GM19025 (cell line): ENCODE measurements around the gene TNRC18.
"Not testable (repeated sequence)": the region's sequence is repeated elsewhere in the genome, so short reads cannot be mapped to it uniquely, and the experiment has no call there.

Experiments
- ATAC-seq: cut with Tn5 transposase; IDR thresholded peaks from one replicate; pipeline ENCODE4 v1.9.1; 2021; ENCODE audit warnings: mild to moderate bottlenecking, low read depth, moderate library complexity; ENCODE audit not compliant: unreplicated experiment

TNRC18 gene, protein sequence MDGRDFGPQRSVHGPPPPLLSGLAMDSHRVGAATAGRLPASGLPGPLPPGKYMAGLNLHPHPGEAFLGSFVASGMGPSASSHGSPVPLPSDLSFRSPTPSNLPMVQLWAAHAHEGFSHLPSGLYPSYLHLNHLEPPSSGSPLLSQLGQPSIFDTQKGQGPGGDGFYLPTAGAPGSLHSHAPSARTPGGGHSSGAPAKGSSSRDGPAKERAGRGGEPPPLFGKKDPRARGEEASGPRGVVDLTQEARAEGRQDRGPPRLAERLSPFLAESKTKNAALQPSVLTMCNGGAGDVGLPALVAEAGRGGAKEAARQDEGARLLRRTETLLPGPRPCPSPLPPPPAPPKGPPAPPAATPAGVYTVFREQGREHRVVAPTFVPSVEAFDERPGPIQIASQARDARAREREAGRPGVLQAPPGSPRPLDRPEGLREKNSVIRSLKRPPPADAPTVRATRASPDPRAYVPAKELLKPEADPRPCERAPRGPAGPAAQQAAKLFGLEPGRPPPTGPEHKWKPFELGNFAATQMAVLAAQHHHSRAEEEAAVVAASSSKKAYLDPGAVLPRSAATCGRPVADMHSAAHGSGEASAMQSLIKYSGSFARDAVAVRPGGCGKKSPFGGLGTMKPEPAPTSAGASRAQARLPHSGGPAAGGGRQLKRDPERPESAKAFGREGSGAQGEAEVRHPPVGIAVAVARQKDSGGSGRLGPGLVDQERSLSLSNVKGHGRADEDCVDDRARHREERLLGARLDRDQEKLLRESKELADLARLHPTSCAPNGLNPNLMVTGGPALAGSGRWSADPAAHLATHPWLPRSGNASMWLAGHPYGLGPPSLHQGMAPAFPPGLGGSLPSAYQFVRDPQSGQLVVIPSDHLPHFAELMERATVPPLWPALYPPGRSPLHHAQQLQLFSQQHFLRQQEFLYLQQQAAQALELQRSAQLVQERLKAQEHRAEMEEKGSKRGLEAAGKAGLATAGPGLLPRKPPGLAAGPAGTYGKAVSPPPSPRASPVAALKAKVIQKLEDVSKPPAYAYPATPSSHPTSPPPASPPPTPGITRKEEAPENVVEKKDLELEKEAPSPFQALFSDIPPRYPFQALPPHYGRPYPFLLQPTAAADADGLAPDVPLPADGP (N-terminal part only)

GRCh38 chr7:5423306-5423975, at the start of gene TNRC18:
TSS of gene TNRC18 (minus strand) at chr7:5423834. CDS start at chr7:5421246, 2,588 bp downstream.
- ATAC-seq: no peak

DNA sequence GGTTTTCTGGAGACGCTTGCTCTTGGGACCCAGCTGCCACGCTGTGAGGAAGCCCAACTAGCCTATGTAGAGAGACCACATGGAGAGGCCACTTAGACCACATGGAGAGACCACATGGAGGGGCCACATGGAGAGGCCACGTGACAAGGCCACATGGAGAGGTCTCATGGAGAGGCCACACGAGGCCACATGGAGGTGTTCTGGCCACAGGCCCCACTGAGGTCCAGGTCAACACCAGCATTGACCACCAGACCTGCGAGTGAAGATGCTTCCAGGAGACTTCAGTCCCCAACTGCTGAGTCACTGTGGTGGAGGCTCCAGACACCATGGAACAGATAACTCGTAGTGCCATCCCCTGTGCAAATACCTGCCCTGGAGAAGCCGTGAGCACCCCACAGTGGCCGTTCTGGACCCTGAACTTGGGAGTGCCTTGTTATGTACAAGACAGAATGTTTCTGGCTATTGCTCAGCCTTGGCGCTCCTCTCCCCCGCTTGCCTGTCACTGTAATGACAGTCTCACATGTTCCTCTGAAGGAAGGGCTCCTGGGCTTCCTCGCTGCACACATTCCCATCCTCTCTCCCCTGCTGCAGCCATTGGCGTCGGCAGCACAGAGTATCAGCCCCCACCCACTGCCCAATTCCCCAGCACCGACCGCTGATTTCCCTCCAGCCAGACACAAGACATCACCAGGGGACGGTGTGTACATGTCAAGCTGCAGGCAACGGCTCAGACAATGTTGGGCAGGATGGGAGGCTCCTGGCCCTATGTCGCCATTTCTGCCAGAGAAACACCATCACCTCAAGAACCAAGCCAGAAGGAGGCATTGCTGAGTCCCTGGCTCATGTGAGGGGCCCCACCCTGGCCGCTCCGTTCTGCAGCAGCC, 49.0 kb upstream of the TNRC18 start:
- ATAC-seq: no peak

DNA sequence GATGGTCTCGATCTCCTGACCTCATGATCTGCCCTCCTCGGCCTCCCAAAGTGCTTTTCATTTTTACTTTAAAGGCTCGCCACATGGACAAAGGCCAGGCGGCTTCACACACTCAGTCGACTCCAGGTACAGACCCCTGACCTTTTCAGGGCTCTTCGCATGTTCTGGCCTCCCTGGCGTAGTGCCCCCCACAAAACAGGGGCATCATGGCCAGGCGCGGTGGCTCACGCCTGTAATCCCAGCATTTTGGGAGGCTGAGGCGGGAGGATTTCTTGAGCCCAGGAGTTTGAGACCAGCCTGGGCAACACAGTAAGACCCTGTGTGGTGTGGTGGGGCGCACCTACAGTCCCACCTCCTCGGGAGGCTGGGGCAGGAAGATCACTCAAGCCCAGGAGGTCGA, 48.0 kb upstream of the TNRC18 start:
- ATAC-seq: not testable (repeated sequence)

DNA sequence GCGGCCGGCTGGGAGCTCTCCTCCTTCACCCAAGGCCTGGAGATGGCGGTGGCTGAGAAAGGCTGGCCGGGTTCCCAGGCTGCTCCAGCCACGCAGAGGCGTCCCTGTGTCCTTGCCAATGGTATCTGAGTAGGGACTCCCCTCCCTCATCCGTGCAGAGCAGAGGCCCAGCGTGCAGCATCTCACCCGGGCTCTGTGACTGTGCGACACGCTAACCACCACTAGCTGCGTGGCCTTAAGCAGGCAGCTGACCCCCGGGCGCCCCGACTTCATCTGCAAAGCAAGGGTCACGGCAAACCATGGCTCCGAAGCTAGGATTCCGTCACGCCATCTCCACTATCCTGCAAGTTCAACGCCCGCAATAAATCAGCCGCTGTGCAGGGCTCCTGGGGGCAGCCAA, 47.2 kb upstream of the TNRC18 start:
- no peak for ATAC-seq

DNA sequence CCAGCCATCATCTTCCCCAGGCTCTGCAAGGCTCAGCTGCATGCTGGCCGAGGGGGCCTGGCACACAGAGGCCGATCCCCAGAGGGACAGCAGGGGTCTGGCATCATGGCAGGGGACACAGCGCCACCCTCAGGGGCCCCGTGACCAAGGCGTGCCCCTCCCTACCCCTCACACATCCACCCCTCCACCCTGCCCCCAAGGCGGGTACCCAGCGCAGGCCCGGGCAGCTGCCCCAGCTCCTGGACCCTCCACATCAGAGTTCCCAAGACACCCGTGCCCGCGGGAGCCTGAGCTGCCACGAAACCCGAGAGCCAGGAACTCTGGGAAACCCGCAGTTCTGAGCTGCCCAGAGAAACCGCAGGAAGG, 46.5 kb upstream of the TNRC18 start:
- ATAC-seq: no peak

- ATAC-seq: no peak
Measured at GRCh38 chr7:5469375-5470166, 45.9 kb upstream of the TNRC18 start.

GRCh38 chr7:5467645-5468044, 44.0 kb upstream of the TNRC18 start:
- no peak for ATAC-seq

DNA sequence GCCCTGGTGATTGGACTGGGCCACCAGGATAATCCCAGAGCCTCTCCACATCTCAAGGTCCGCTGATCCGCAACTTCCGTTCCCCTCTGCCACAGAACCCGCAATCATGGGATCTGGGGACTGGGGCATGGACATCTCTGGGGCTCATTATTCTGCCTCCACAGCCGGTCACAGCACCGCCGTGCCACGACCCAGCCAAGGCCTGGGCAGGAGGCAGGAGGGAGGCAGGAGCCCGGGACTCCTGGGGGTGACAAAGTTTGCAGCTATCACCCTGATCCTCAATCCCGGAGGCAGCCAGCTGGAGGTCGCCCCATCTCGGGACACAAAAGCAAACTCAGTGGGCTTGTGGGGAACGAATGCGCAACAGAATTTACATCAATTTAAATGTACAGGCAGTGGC, 42.9 kb upstream of the TNRC18 start:
- ATAC-seq: no peak

DNA sequence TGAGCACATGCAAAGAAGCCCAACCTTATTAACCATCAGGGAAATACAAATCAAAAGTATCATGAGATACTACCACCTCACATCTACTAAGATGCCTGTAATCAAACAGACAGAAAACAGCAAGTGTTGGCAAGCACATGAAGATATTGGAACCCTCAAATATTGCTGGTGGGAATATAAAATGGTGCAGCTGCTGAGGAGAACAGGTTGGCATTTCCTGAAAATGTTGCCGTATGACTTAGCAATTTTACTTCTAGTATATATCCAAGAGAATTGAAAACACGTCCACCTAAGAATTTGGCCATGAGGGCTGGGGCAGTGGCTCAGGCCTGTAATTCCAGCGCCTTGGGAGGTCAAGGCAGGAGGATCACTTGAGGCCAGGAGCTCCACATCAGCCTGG, 39.4 kb upstream of the TNRC18 start:
- no peak for ATAC-seq

DNA sequence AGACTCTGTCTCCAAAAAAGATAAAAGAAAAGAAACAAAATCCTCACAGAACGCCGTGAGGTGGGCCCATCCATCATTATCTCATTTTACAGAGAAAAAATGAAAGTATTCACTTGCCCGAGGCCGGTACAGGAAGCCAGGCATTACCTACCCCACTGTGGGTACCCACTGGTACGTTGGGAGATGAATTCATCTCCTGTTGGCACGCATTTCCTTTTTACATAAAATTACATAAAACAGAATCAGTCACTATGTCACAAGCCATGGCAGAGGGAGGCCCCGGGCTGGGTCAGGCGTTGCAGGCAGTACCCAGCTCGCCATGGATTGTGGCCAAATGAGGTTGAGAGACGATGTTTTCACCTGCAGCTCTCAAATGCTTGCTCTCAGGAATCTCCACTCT, 38.6 kb upstream of the TNRC18 start:
- ATAC-seq: no peak

- ATAC-seq: no peak
Measured at GRCh38 chr7:5458921-5459480, 35.4 kb upstream of the TNRC18 start.

GRCh38 chr7:5457245-5457735, 33.7 kb upstream of the TNRC18 start:
- ATAC-seq: no peak

DNA sequence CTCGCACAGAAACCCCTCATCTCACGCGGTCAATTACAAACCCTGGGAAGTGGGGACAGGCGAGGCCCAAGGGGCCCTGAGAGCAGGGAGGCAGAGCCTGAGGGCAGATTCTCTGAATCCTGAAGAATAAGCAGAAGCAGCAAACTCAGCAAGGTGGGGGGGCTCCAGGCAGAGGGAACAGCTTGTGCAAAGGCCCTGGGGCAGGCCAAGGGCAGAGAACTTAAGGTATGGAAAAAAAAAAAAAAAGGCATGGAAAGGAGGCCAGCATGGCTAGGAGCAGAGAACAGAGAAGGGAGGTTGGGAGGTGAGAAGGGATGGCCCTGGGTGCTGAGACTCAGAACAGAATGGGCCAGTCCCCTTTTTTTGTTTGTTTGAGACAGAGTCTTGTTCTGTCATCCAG, 32.8 kb upstream of the TNRC18 start:
- no peak for ATAC-seq

DNA sequence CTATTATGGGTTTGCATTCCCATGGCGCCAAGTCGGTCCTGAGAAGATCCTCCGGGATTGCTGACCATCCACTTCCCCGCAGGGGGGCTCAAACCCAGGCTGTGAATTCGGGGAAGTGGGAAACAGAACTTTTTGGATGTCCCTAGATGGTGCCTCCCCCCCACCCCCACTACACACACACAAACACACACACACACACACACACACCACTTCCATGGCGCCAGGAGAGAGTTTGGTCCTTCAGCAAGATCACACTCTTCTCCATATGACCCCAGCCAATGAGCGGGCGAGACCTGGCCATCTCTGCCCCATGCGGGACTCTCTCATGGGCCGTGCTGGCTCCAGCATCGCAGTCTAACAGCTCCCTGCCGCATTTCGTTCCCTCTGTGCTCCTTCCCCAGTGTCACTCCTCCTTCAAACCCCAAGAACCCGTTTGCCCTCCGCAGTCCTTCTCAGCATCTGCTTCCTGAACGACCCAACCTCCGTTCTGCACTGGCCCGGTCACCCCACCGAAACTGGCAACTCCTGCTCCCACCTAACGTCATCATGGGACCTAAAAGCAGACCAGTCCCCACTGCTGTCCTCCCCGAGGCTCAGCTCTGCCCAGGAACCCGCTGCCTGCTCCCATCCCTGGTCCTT, 32.1 kb upstream of the TNRC18 start:
- no peak for ATAC-seq

GRCh38 chr7:5455175-5455574, 31.5 kb upstream of the TNRC18 start:
- ATAC-seq: no peak

GRCh38 chr7:5454485-5454884, 30.9 kb upstream of the TNRC18 start:
- no peak for ATAC-seq

DNA sequence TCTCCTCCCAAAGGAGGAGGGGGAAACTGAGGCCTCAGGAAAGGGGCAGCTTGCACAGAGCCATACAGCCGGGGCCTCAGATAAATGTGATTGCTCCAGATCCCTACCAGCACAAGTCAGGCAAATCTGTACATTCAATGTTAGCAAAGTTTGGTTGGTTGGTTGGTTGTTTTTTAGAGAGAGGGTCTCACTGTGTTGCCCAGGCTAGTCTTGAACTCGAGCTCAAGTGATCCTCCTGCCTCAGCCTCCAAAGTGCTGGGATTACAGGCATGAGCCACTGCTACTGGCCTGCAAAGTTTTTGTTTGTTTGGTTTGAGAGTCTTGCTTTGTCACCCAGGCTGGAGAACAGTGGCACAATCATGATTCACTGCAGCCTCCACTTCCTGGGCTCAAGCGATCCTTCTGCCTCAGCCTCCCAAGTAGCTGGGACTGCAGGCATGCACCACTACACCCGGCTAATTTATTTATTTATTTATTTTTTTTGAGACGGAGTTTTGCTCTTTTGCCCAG, 30.0 kb upstream of the TNRC18 start:
- ATAC-seq: no peak
